ENCODE data around the gene PTPRE.

The PTPRE gene

GRCh38 chr10:127921753-127922145 is 14.8 kb downstream of the PTPRE start:
- TF ChIP-seq CTCF (IDR thresholded peaks at IDR 0.05; ENCODE audit: low read depth, low read length) = no peak
- DNase-seq (ENCODE audit: extremely low read depth, low read depth) = no peak

- DNase-seq (ENCODE audit: extremely low read depth, low read depth) = no peak
- no peak for TF ChIP-seq CTCF (IDR thresholded peaks at IDR 0.05; ENCODE audit: low read depth, low read length)
Measured at GRCh38 chr10:127922206-127922605, 15.3 kb downstream of the PTPRE start.

GRCh38 chr10:127922675-127923366 is 15.9 kb downstream of the PTPRE start:
- no peak for TF ChIP-seq CTCF (IDR thresholded peaks at IDR 0.05; ENCODE audit: low read depth, low read length)
- DNase-seq (ENCODE audit: extremely low read depth, low read depth) = peak; percentile 36

GRCh38 chr10:127923646-127924045 is 16.7 kb downstream of the PTPRE start:
- no peak for DNase-seq (ENCODE audit: extremely low read depth, low read depth)
- TF ChIP-seq CTCF (IDR thresholded peaks at IDR 0.05; ENCODE audit: low read depth, low read length) = no peak

- no peak for DNase-seq (ENCODE audit: extremely low read depth, low read depth)
- TF ChIP-seq CTCF (IDR thresholded peaks at IDR 0.05; ENCODE audit: low read depth, low read length) = no peak
Measured at GRCh38 chr10:127925471-127926207, 18.7 kb downstream of the PTPRE start.

- DNase-seq (ENCODE audit: extremely low read depth, low read depth) = no peak
- no peak for TF ChIP-seq CTCF (IDR thresholded peaks at IDR 0.05; ENCODE audit: low read depth, low read length)
Measured at GRCh38 chr10:127926455-127926854, 19.6 kb downstream of the PTPRE start.

GRCh38 chr10:127928021-127928806 is 21.3 kb downstream of the PTPRE start:
- no peak for DNase-seq (ENCODE audit: extremely low read depth, low read depth)
- no peak for TF ChIP-seq CTCF (IDR thresholded peaks at IDR 0.05; ENCODE audit: low read depth, low read length)

Measured in AG09319 (cell line).